WTC11 (cell line): ENCODE results near the gene CTSA. TPM values are rescaled to one million over a fixed set of nuclear protein-coding genes. Genes with fewer than 3 reads are reported as not detected.
A peak's percentile ranks its signal among the peaks of the same experiment; 100 is the strongest.

Experiments
- ARID4B ChIP-seq: sonication (generic); formaldehyde crosslinking; IDR thresholded peaks from 2 replicates; pipeline ENCODE4 v1.8.0; 2023; ENCODE audit warnings: missing genetic modification reagents, mild to moderate bottlenecking, borderline replicate concordance
- CBFB ChIP-seq: sonication (generic); formaldehyde crosslinking; IDR thresholded peaks from 2 replicates; pipeline ENCODE4 v1.8.1; 2022; ENCODE audit warnings: mild to moderate bottlenecking, low read depth, missing genetic modification reagents
- E2F5 ChIP-seq: sonication (generic); formaldehyde crosslinking; IDR thresholded peaks from 2 replicates; pipeline ENCODE4 v1.8.1; 2022; ENCODE audit warnings: mild to moderate bottlenecking, moderate library complexity, missing genetic modification reagents
- EMX1 ChIP-seq: fragments of 250-450 bp; sonication (Bioruptor Pico); IDR thresholded peaks from 2 replicates; pipeline ENCODE4 v1.8.0; 2021; ENCODE audit warnings: mild to moderate bottlenecking
- ESRRA ChIP-seq: sonication (generic); formaldehyde crosslinking; IDR thresholded peaks from 2 replicates; pipeline ENCODE4 v1.8.1; 2022; ENCODE audit warnings: mild to moderate bottlenecking, missing genetic modification reagents, borderline replicate concordance
- FOXJ3 ChIP-seq: sonication (generic); formaldehyde crosslinking; IDR thresholded peaks from 2 replicates; pipeline ENCODE4 v1.9.0; 2021; ENCODE audit warnings: missing genetic modification reagents, mild to moderate bottlenecking, borderline replicate concordance
- HMGA2 ChIP-seq: fragments of 250-450 bp; sonication (Bioruptor Pico); IDR thresholded peaks from 2 replicates; pipeline ENCODE4 v1.4.0; 2021; ENCODE audit warnings: mild to moderate bottlenecking, moderate library complexity
- HMGXB4 ChIP-seq: sonication (generic); formaldehyde crosslinking; IDR thresholded peaks from 2 replicates; pipeline ENCODE4 v1.8.1; 2023; ENCODE audit warnings: mild to moderate bottlenecking, moderate library complexity, missing genetic modification reagents
- IRF1 ChIP-seq: sonication (generic); formaldehyde crosslinking; IDR thresholded peaks from 2 replicates; pipeline ENCODE4 v1.8.0; 2023; ENCODE audit warnings: missing genetic modification reagents
- MAX ChIP-seq: sonication (generic); formaldehyde crosslinking; IDR thresholded peaks from 2 replicates; pipeline ENCODE4 v1.8.0; 2022; ENCODE audit warnings: mild to moderate bottlenecking, missing genetic modification reagents
- MYBL2 ChIP-seq: sonication (generic); formaldehyde crosslinking; IDR thresholded peaks from 2 replicates; pipeline ENCODE4 v1.8.1; 2023; ENCODE audit warnings: mild to moderate bottlenecking, moderate library complexity, missing genetic modification reagents
- SMAD4 ChIP-seq: sonication (generic); formaldehyde crosslinking; IDR thresholded peaks from 2 replicates; pipeline ENCODE4 v1.8.0; 2022; ENCODE audit warnings: mild to moderate bottlenecking, missing genetic modification reagents
- SP1 ChIP-seq: sonication (generic); formaldehyde crosslinking; conservative IDR thresholded peaks from 2 replicates; pipeline ENCODE4 v1.8.1; 2022; ENCODE audit warnings: missing genetic modification reagents
- USF1 ChIP-seq: sonication (generic); formaldehyde crosslinking; IDR thresholded peaks from 2 replicates; pipeline ENCODE4 v1.8.0; 2022; ENCODE audit warnings: mild to moderate bottlenecking, missing genetic modification reagents
- USF2 ChIP-seq: sonication (generic); formaldehyde crosslinking; IDR thresholded peaks from 2 replicates; pipeline ENCODE4 v1.8.1; 2023; ENCODE audit warnings: mild to moderate bottlenecking, missing genetic modification reagents, moderate library complexity
- ZBTB43 ChIP-seq: sonication (generic); formaldehyde crosslinking; IDR thresholded peaks from 2 replicates; pipeline ENCODE4 v1.8.1; 2023; ENCODE audit warnings: mild to moderate bottlenecking, missing genetic modification reagents
- ZNF263 ChIP-seq: sonication (generic); formaldehyde crosslinking; IDR thresholded peaks from 2 replicates; pipeline ENCODE4 v1.8.1; 2022; ENCODE audit warnings: low read depth, mild to moderate bottlenecking, moderate library complexity, missing genetic modification reagents
- ZNF317 ChIP-seq: sonication (generic); formaldehyde crosslinking; IDR thresholded peaks from 2 replicates; pipeline ENCODE4 v1.8.1; 2023; ENCODE audit warnings: low read depth, mild to moderate bottlenecking, moderate library complexity, missing genetic modification reagents, borderline replicate concordance
- ZNF423 ChIP-seq: fragments of 250-450 bp; sonication (Bioruptor Pico); IDR thresholded peaks from 2 replicates; pipeline ENCODE4 v2.1.2; 2022; ENCODE audit warnings: mild to moderate bottlenecking, moderate library complexity
- ZNF532 ChIP-seq: fragments of 250-450 bp; sonication (Bioruptor Pico); IDR thresholded peaks from 2 replicates; pipeline ENCODE4 v1.9.0; 2021; ENCODE audit warnings: mild to moderate bottlenecking, borderline replicate concordance
- total RNA-seq: library from RNA; stranded (reverse); gene quantifications from 3 replicates; pipeline ENCODE4 v1.2.3, GENCODE V29; 2021

Gene CTSA
- total RNA-seq, 1 experiment from 2014 or later: 48.3 TPM

GRCh38 chr20:45890985-45891983 lies at the start of gene CTSA, which contains the start of gene NEURL2 (continued):
- TF ChIP-seq ZNF532 (CRISPR knock-in tag) (no peak), USF2 (CRISPR knock-in tag) (peak; percentile 100), ZBTB43 (peak; percentile 94; the same call in 1 of the 2 replicates), HMGA2 (no peak), EMX1 (no peak), MYBL2 (CRISPR knock-in tag) (peak; percentile 75; the same call in 1 of the 2 replicates), FOXJ3 (CRISPR knock-in tag) (0 out of 2 replicates have a peak, but pooled peaks have one; percentile 47), ZNF423 (peak; percentile 59; the same call in 1 of the 2 replicates), SMAD4 (CRISPR knock-in tag) (peak; percentile 70; the same call in 1 of the 2 replicates), ZNF317 (CRISPR knock-in tag) (0 out of 2 replicates have a peak, but pooled peaks have one; percentile 31), E2F5 (CRISPR knock-in tag) (no peak), ESRRA (peak; percentile 21; the same call in 1 of the 2 replicates), MAX (CRISPR knock-in tag) (peak; percentile 88), USF1 (CRISPR knock-in tag) (peak; percentile 100), IRF1 (0 out of 2 replicates have a peak, but pooled peaks have one; percentile 5), ZNF263 (no peak), SP1 (CRISPR knock-in tag) (peak; percentile 96), ARID4B (peak; percentile 98), CBFB (CRISPR knock-in tag) (0 out of 2 replicates have a peak, but pooled peaks have one; percentile 50), HMGXB4 (CRISPR knock-in tag) (no peak; the same call in 1 of the 2 replicates)
